Common myeloid progenitor, CD34-positive (primary cell): ENCODE results near the gene RAD9A.

Source experiments
- CTCF ChIA-PET: fragments of 350-600 bp; sonication (Branson Sonifier 250); formaldehyde crosslinking; loops from one replicate; lab custom pipeline; 2021; ENCODE audit warnings: antibody characterized with exemption; lab: Charles Lee
- POLR2A ChIA-PET: fragments of 350-600 bp; sonication (Branson Sonifier 250); formaldehyde crosslinking; loops from one replicate; lab custom pipeline; 2021; ENCODE audit warnings: antibody characterized with exemption; lab: Charles Lee
- DNase-seq, 3 donors: peaks; one replicate each; pipeline versions ENCODE4 v3.0.0 to v3.0.0-alpha.2; 2013
- H3K27ac ChIP-seq, 2 experiments: 1 replicate in 1 of 2; 2 replicates in 1 of 2; pipeline ENCODE4 v1.7.0; 2013; ENCODE audit warnings: inconsistent platforms in 2 of 2, low read length in 2 of 2, mild to moderate bottlenecking in 2 of 2, low read depth in 1 of 2, moderate library complexity in 1 of 2; ENCODE audit not compliant: severe bottlenecking in 2 of 2, insufficient read depth in 1 of 2, poor library complexity in 1 of 2
- H3K27me3 ChIP-seq, 5 experiments: replicated peaks in 2 of 5; 1 replicate in 3 of 5; 2 replicates in 2 of 5; pipeline versions ENCODE4 v1.6.1 to v1.7.0; 2013; ENCODE audit warnings: low read length in 4 of 5, mild to moderate bottlenecking in 2 of 5, moderate library complexity in 2 of 5, inconsistent platforms in 1 of 5; ENCODE audit not compliant: insufficient read depth in 5 of 5, control insufficient read depth in 4 of 5
- H3K36me3 ChIP-seq, 4 experiments: 1 replicate in 2 of 4; 2 replicates in 2 of 4; pipeline versions ENCODE4 v1.6.1 to v1.7.0; 2013; ENCODE audit warnings: low read length in 3 of 4, control low read depth in 1 of 4, mild to moderate bottlenecking in 1 of 4; ENCODE audit not compliant: control insufficient read depth in 4 of 4, insufficient read depth in 4 of 4
- H3K4me1 ChIP-seq, 4 experiments: 1 replicate in 3 of 4; 2 replicates in 1 of 4; pipeline versions ENCODE4 v1.6.1 to v1.7.1; 2013; ENCODE audit warnings: low read length in 3 of 4, mild to moderate bottlenecking in 3 of 4, control low read depth in 1 of 4, inconsistent platforms in 1 of 4, moderate library complexity in 1 of 4; ENCODE audit not compliant: control insufficient read depth in 4 of 4, insufficient read depth in 4 of 4; ENCODE audit errors: control extremely low read depth in 1 of 4
- H3K4me3 ChIP-seq, 7 experiments: 1 replicate in 4 of 7; 2 replicates in 3 of 7; pipeline versions ENCODE4 v1.5.1 to v1.7.0; 2013; ENCODE audit warnings: mild to moderate bottlenecking in 7 of 7, low read length in 6 of 7, moderate library complexity in 6 of 7, inconsistent platforms in 2 of 7, low read depth in 2 of 7, control low read depth in 1 of 7; ENCODE audit not compliant: insufficient read depth in 4 of 7, control insufficient read depth in 1 of 7; ENCODE audit errors: extremely low read depth in 1 of 7
- H3K9me3 ChIP-seq, 5 experiments: 1 replicate in 4 of 5; 2 replicates in 1 of 5; pipeline versions ENCODE4 v1.6.1 to v1.7.1; 2013; ENCODE audit warnings: low read length in 4 of 5, mild to moderate bottlenecking in 2 of 5, inconsistent platforms in 1 of 5, low read depth in 1 of 5, moderate library complexity in 1 of 5; ENCODE audit not compliant: control insufficient read depth in 4 of 5, insufficient read depth in 2 of 5; ENCODE audit errors: control extremely low read depth in 1 of 5
- WGBS: methylation state at CpG from one replicate; pipeline ENCODE4 v1.1.5; 2013; ENCODE audit not compliant: insufficient coverage; 5-methylcytosine and 5-hydroxymethylcytosine counted together

RAD9A gene

GRCh38 chr11:67366961-67367760 lies 24.6 kb upstream of the RAD9A start:
- POLR2A ChIA-PET = interaction anchor here (0.9 to 1.2 kb wide), 2 partner anchors 10 to 14 kb away, joined by 3 read pairs; partner anchors contain the start of gene POLD4

DNA sequence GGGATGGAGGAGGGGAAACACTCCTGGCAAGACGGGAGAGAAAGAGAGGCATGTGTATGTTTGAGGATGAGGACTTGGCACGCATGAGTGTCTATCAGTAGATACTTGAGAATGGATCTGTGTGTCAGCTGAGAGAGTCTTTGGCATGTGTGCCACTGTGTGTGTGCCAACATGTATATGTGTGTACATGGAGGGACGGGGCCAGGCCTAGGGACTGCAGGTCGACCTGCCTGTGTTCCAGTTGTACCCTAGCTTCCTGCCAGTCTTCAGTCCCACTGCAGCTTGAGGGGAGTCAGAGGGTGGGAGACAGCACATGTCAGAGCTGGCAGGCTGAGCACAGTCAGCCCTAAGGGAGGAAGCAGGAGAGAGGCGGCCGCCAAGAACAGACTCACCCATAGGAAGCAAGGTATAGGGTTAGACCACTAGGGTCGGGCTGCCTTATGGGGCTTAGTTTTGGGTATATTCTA lies 24.0 kb upstream of the RAD9A start:
- ChIA-PET POLR2A (interaction anchor here (1.2 kb wide), 1 partner anchor 10 kb away, joined by 3 read pairs; no protein-coding TSS in a partner anchor), CTCF (interaction anchor here (0.8 to 20.0 kb wide), 6 partner anchors 10 to 19 kb away, joined by 3 to 892 read pairs (median 6); partner anchors contain the start of genes CLCF1 and RAD9A)
- Histone ChIP-seq H3K4me3 (no peak overlapping the region), H3K27me3 (peaks cover 0 to 10% (median 0%) of the 10 kb centered on the region in 5 experiments), H3K9me3 (no peaks in the 10 kb centered on the region), H3K4me1 (peaks cover 0 to 87% (median 77%) of the 10 kb centered on the region in 4 experiments), H3K36me3 (no peaks in the 10 kb centered on the region), H3K27ac (no peak overlapping the region)
- DNase-seq = peak in 2 of 3 donors; percentile 39 to 44
- 46% methylated on average over 7 of the region's 7 CpGs for WGBS

More at GRCh38 chr11:67366961-67367760, 24.6 kb upstream of the RAD9A start:
- WGBS = 41% methylated on average over 14 of the region's 25 CpGs
- peaks cover 0 to 9% (median 0%) of the 10 kb centered on the region in 5 experiments for H3K27me3 ChIP-seq
- H3K9me3 ChIP-seq = no peaks in the 10 kb centered on the region
- CTCF ChIA-PET = interaction anchor here (0.8 to 20.0 kb wide), 6 partner anchors 9 to 18 kb away, joined by 3 to 892 read pairs (median 6); partner anchors contain the start of genes CLCF1 and RAD9A
- no peak overlapping the region for H3K4me3 ChIP-seq
- no peaks in the 10 kb centered on the region for H3K36me3 ChIP-seq
- H3K27ac ChIP-seq = no peak overlapping the region
- no peak for DNase-seq
- peaks cover 0 to 85% (median 73%) of the 10 kb centered on the region in 4 experiments for H3K4me1 ChIP-seq

GRCh38 chr11:67368621-67369020 lies 23.2 kb upstream of the RAD9A start:
- Histone ChIP-seq H3K27ac (no peak overlapping the region), H3K27me3 (peaks cover 0 to 10% (median 0%) of the 10 kb centered on the region in 5 experiments), H3K4me3 (no peak overlapping the region), H3K4me1 (peaks cover 0 to 91% (median 81%) of the 10 kb centered on the region in 4 experiments), H3K36me3 (no peaks in the 10 kb centered on the region), H3K9me3 (no peaks in the 10 kb centered on the region)
- peak; percentile 54 to 89 (median 88) for DNase-seq
- ChIA-PET POLR2A (no interaction called here), CTCF (interaction anchor here (1.8 to 25.8 kb wide), 3 partner anchors 10 to 17 kb away, joined by 9 to 892 read pairs (median 74); partner anchors contain the start of gene POLD4)
- 0% methylated on average over 2 of the region's 3 CpGs for WGBS

GRCh38 chr11:67369275-67369674 lies 22.5 kb upstream of the RAD9A start:
- Histone ChIP-seq H3K27me3 (peaks cover 0 to 12% (median 0%) of the 10 kb centered on the region in 5 experiments), H3K4me1 (peaks cover 0 to 91% (median 81%) of the 10 kb centered on the region in 4 experiments), H3K9me3 (no peaks in the 10 kb centered on the region), H3K4me3 (no peak overlapping the region), H3K27ac (no peak overlapping the region), H3K36me3 (no peaks in the 10 kb centered on the region)
- CTCF ChIA-PET = interaction anchor here (0.7 to 25.8 kb wide), 4 partner anchors 10 to 17 kb away, joined by 3 to 892 read pairs (median 42); partner anchors contain the start of gene POLD4
- POLR2A ChIA-PET = no interaction called here
- DNase-seq = no peak
- 78% methylated on average over 7 of the region's 8 CpGs for WGBS

- DNase-seq = no peak
Observed at GRCh38 chr11:67369801-67370284, 21.9 kb upstream of the RAD9A start.

DNA sequence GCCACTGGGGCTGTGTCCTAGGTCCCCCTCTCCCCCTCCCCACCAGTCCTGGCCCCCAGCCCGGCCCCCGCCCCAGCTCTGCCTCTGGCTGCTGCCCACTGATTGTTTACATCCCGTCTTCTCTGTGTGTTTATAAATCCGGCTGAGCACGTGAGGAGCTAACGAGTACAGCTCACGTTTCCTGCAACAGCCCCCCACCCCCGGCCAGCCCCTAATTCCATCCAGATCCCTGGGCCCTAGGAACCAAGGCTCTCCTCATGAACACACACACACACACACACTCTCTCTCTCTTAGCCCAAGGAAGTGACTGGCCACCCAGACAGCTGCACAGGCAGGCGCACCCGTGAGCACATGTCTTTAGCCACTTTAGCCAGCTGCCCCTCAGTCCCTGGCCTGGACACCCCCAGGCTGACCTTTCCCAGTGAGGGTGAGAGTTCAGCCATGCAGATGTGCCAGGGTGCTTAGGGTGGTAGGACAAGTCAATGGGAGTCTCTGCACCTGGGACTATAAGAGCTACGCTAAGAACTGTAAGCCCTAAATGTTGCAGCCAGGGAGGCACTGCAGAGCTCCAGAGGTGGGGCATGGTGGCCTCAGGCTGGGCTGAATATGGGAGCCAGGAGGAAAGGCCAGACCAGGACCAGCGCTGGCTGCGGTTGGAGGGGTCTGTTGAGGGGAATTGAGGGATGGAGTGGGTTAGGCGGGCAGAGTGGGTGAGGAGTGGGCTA lies 21.3 kb upstream of the RAD9A start:
- ChIA-PET POLR2A (interaction anchor here (1.9 kb wide), 1 partner anchor 17 kb away, joined by 8 read pairs; the partner anchor contains the start of gene POLD4), CTCF (interaction anchor here (0.7 to 25.8 kb wide), 12 partner anchors 9 to 291 kb away, joined by 3 to 892 read pairs (median 5); partner anchors contain the start of genes POLD4 and RAD9A)
- 62% methylated on average over 11 of the region's 14 CpGs for WGBS
- Histone ChIP-seq H3K4me1 (peaks cover 0 to 89% (median 79%) of the 10 kb centered on the region in 4 experiments), H3K36me3 (no peaks in the 10 kb centered on the region), H3K27ac (no peak overlapping the region), H3K27me3 (peaks cover 0 to 18% (median 0%) of the 10 kb centered on the region in 5 experiments), H3K4me3 (no peak overlapping the region), H3K9me3 (no peaks in the 10 kb centered on the region)
- DNase-seq = no peak

More at GRCh38 chr11:67369801-67370284, 21.9 kb upstream of the RAD9A start:
- Histone ChIP-seq H3K9me3 (no peaks in the 10 kb centered on the region), H3K36me3 (no peaks in the 10 kb centered on the region), H3K27me3 (peaks cover 0 to 18% (median 0%) of the 10 kb centered on the region in 5 experiments), H3K4me1 (peaks cover 0 to 91% (median 81%) of the 10 kb centered on the region in 4 experiments), H3K4me3 (no peak overlapping the region), H3K27ac (no peak overlapping the region)
- WGBS = 59% methylated on average over 12 of the region's 12 CpGs
- ChIA-PET CTCF (interaction anchor here (0.7 to 25.8 kb wide), 8 partner anchors 9 to 130 kb away, joined by 3 to 892 read pairs (median 8); partner anchors contain the start of genes POLD4 and RAD9A), POLR2A (no interaction called here)
